Right atrium auricular region (tissue), 2 donors: ENCODE measurements around the gene GMEB2. TPM values are rescaled to one million over a fixed set of nuclear protein-coding genes. Genes with fewer than 3 reads are reported as not detected.

Experiments used
- DNase-seq: peaks from one replicate; pipeline ENCODE4 v3.0.0-alpha.2; 2019; ENCODE audit warnings: low spot score
- H3K27ac ChIP-seq, 2 donors: fragments of 200-600 bp; sonication (generic); 1 replicate in 1 of 2; 2 replicates in 1 of 2; pipeline ENCODE4 v1.5.1; 2016 to 2019
- H3K27me3 ChIP-seq, 2 donors: fragments of 200-600 bp; sonication (generic); one replicate each; pipeline versions ENCODE4 v1.5.1 to v1.6.0; 2017 to 2019
- H3K36me3 ChIP-seq: fragments of 200-600 bp; sonication (generic); one replicate; pipeline ENCODE4 v1.5.1; 2016
- H3K4me1 ChIP-seq, 2 donors: fragments of 200-600 bp; sonication (generic); one replicate each; pipeline versions ENCODE4 v1.5.1 to v1.6.0; 2017 to 2019
- H3K4me3 ChIP-seq, 2 donors: fragments of 200-600 bp; sonication (generic); 1 replicate in 1 of 2; 2 replicates in 1 of 2; pipeline ENCODE4 v1.5.1; 2017 to 2019; ENCODE audit warnings: mild to moderate bottlenecking in 1 of 2, moderate library complexity in 1 of 2
- H3K9me3 ChIP-seq, 2 donors: fragments of 200-600 bp; sonication (generic); one replicate each; pipeline ENCODE4 v1.5.1; 2019
- total RNA-seq, 2 donors: library from RNA; depleted of rRNA; stranded (reverse); fragments of >200 nt; gene quantifications; one replicate each; pipeline ENCODE4 v1.1.0, GENCODE V29; 2016
- TF ChIP-seq, protein P1 (sequence below), 2 donors: fragments of 200-600 bp; sonication (generic); IDR thresholded peaks; one replicate each; pipeline ENCODE4 v1.5.1; 2019; ENCODE audit warnings: antibody characterized with exemption in 2 of 2

Gene GMEB2
- total RNA-seq, 2 donors from 2014 or later = 5.8 to 9.4 TPM

DNA sequence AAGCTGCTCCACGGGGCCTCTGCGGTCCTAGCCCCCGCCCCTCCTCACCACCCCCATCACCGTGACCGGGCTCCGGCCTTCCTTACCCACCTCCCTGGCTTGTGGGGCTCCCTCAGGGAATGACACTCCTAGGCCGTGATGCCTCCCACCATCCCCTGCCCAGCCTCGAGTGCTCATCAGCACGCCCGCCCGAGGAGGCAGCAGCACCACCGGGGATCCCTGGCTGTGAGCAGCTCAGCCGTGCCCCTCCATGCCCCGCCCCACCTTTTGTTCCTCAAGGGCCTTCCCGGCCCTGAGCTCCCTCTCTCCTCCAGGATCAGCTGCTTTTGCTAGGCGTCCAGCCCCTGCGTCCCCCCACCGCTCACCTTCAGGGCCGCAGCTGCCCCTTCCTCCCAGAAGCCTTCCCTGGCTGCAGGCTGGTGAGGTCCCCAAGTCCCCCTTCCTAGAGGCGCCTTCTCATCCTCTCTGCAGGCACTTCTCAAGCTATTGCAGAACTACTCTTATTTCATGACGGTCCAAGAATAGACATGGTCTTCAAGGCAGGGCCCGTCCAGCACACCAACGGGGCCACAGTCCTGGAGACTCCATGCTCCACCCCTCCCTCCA is 69.9 kb downstream of the GMEB2 start:
- Histone ChIP-seq H3K4me1 (peaks cover 0 to 19% of the 10 kb centered on the region in 2 donors), H3K27me3 (no peaks in the 10 kb centered on the region), H3K9me3 (no peaks in the 10 kb centered on the region), H3K36me3 (peaks cover 27% of the 10 kb centered on the region), H3K27ac (no peak overlapping the region), H3K4me3 (no peak overlapping the region)
- TF ChIP-seq, protein P1, sequence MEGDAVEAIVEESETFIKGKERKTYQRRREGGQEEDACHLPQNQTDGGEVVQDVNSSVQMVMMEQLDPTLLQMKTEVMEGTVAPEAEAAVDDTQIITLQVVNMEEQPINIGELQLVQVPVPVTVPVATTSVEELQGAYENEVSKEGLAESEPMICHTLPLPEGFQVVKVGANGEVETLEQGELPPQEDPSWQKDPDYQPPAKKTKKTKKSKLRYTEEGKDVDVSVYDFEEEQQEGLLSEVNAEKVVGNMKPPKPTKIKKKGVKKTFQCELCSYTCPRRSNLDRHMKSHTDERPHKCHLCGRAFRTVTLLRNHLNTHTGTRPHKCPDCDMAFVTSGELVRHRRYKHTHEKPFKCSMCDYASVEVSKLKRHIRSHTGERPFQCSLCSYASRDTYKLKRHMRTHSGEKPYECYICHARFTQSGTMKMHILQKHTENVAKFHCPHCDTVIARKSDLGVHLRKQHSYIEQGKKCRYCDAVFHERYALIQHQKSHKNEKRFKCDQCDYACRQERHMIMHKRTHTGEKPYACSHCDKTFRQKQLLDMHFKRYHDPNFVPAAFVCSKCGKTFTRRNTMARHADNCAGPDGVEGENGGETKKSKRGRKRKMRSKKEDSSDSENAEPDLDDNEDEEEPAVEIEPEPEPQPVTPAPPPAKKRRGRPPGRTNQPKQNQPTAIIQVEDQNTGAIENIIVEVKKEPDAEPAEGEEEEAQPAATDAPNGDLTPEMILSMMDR (IDR thresholded peaks at IDR 0.05) = no peak
- DNase-seq = no peak

DNA sequence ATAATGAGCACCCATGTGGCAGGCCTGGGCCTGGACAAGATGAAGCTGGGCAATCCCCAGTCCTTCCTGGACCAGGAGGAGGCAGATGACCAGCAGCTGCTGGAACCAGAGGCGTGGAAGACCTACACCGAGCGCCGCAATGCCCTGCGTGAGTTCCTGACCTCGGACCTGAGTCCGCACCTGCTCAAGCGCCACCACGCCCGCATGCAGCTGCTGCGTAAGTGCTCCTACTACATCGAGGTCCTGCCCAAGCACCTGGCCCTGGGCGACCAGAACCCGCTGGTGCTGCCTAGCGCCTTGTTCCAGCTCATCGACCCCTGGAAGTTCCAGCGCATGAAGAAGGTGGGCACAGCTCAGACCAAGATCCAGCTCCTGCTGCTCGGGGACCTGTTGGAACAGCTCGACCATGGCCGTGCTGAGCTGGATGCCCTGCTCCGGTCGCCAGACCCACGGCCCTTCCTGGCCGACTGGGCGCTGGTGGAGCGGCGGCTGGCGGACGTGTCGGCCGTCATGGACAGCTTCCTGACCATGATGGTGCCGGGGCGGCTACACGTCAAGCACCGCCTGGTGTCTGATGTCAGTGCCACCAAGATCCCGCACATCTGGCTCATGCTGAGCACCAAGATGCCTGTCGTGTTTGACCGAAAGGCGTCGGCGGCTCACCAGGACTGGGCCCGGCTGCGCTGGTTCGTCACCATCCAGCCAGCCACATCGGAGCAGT is 71.1 kb downstream of the GMEB2 start:
- no peaks in the 10 kb centered on the region for H3K27me3 ChIP-seq

DNA sequence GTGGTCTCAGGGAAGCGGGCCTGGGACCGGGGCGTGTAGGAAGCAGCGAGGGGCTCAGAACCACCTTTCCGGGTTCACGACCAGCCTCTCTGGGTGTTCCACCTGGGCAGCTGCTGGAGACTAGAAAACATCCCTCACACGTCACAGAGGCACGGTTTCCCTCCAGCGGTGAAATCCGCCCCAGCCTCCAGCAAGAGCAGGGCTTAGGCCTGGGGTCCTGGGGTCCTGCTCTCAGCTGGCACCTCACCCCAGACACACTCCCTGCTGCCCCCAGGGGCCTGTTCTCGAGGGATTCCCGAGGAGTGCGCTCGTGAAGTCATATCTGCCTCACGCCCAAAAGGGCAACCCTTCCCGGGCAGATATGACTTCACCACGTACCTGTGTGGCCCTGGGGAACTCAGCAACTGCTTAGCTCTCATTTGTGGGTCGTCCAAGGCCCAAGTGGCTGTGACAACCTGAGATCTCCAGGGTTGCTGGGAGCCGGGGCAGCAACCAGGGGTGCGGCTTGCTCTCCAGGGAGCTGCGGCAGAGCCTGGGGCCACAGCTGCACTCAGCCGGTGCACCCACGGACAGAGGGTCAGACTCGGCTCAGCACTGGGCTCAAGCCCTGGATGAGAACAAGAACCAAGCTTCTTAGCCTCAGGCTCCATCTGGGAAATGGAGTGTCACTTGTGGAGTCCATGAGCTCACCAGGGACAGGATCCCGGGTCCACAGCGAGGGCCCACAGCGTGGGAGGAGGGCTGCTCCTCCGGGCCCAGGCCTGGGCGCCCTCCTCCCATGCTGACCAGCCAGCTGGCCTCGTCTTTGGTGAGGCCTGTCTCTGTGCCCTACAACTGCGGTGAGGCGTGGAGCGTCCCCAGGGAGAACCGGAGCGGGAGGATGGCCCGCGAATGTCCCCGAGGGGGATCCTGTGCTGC is 72.3 kb downstream of the GMEB2 start:
- Histone ChIP-seq H3K4me3 (peak overlapping the region in 1 of 2 donors; percentile 57), H3K27ac (no peak overlapping the region)

More for the DNA sequence above, 71.1 kb downstream of the GMEB2 start:
- Histone ChIP-seq H3K9me3 (no peaks in the 10 kb centered on the region), H3K4me3 (no peak overlapping the region), H3K27ac (no peak overlapping the region), H3K36me3 (peaks cover 16% of the 10 kb centered on the region), H3K4me1 (peaks cover 0 to 19% of the 10 kb centered on the region in 2 donors)
- TF ChIP-seq, protein P1 (IDR thresholded peaks at IDR 0.05) = no peak
- DNase-seq = no peak

DNA sequence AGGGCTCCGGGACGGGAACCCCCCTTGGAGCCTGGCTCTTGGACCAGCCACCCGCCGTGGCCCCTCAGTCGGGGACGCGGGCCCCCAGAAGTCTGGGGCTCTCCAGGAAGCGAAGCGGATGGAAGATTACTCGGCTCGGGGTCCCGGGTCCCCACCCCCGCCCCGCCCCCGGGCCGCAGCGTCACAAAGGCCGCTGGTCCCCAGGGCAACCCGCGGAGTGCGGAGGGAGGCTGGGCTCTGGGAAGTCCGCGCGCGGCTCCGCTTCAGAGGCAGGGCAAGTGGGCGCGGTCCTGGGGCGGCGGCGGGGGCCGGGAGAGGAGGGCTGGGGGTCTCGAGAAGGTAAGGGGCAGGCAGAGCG is 73.0 kb downstream of the GMEB2 start, which contains the start of gene FNDC11:
FNDC11 (plus strand) TSS at position 227 of the 358 bp plus-strand sequence. CDS start 1,505 bp downstream, outside the sequence.
- peaks cover under 1% of the 10 kb centered on the region for H3K36me3 ChIP-seq
- TF ChIP-seq, protein P1 (IDR thresholded peaks at IDR 0.05) = no peak
- DNase-seq = no peak
- no peaks in the 10 kb centered on the region for H3K27me3 ChIP-seq
- peak within 1 kb of the TSS; percentile 57 to 58 for H3K4me3 ChIP-seq
- H3K27ac ChIP-seq = no peak within 1 kb of the TSS
- H3K9me3 ChIP-seq = no peaks in the 10 kb centered on the region
- peaks cover 0 to 19% of the 10 kb centered on the region in 2 donors for H3K4me1 ChIP-seq

More for the DNA sequence above, 72.3 kb downstream of the GMEB2 start:
- peaks cover 0 to 19% of the 10 kb centered on the region in 2 donors for H3K4me1 ChIP-seq
- TF ChIP-seq, protein P1 (IDR thresholded peaks at IDR 0.05) = no peak
- DNase-seq = no peak
- no peaks in the 10 kb centered on the region for H3K27me3 ChIP-seq
- H3K36me3 ChIP-seq = peaks cover 4% of the 10 kb centered on the region
- H3K9me3 ChIP-seq = no peaks in the 10 kb centered on the region

DNA sequence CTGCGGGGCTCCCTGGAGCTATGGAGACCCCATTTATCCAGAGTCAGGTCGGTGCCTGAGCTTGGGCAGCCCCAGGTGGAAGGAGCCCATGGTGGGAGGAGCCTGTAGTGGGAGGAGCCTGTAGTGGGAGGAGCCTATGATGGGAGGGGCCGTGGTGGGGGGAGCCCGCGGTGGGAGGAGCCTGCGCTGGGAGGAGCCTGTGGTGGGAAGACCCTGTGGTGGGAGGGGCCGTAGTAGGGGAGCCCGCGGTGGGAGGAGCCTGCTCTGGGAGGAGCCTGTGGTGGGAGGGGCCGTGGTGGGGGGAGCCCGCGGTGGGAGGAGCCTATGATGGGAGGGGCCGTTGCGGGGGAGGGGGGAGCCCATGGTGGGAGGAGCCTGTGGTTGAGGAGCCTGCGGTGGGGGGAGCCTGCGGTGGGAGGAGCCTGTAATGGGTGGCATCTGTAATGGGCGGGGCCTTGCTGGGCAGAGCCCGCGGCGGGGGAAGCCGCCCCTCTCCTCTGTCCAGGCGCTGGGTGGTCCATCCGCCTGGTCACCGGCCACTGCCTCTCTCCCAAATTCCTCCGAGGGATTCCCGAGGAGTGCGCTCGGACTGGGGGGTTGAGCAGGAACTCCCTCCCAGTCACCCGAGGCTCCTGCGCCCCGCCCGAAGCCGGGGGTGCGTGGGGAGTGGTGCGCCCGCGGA is 73.5 kb downstream of the GMEB2 start:
- Histone ChIP-seq H3K27ac (no peak overlapping the region), H3K4me1 (peaks cover 0 to 19% of the 10 kb centered on the region in 2 donors), H3K27me3 (no peaks in the 10 kb centered on the region), H3K4me3 (peak overlapping the region; percentile 57 to 58), H3K36me3 (no peaks in the 10 kb centered on the region), H3K9me3 (no peaks in the 10 kb centered on the region)
- peak; percentile 80 for DNase-seq
- TF ChIP-seq, protein P1 (IDR thresholded peaks at IDR 0.05) = no peak
